Measurements from ENCODE around the gene MRPL30.
A peak's percentile ranks its signal among the peaks of the same experiment; 100 is the strongest.
"Not testable (repeated sequence)": the region's sequence is repeated elsewhere in the genome, so short reads cannot be mapped to it uniquely, and the experiment has no call there.

MRPL30 gene

DNA sequence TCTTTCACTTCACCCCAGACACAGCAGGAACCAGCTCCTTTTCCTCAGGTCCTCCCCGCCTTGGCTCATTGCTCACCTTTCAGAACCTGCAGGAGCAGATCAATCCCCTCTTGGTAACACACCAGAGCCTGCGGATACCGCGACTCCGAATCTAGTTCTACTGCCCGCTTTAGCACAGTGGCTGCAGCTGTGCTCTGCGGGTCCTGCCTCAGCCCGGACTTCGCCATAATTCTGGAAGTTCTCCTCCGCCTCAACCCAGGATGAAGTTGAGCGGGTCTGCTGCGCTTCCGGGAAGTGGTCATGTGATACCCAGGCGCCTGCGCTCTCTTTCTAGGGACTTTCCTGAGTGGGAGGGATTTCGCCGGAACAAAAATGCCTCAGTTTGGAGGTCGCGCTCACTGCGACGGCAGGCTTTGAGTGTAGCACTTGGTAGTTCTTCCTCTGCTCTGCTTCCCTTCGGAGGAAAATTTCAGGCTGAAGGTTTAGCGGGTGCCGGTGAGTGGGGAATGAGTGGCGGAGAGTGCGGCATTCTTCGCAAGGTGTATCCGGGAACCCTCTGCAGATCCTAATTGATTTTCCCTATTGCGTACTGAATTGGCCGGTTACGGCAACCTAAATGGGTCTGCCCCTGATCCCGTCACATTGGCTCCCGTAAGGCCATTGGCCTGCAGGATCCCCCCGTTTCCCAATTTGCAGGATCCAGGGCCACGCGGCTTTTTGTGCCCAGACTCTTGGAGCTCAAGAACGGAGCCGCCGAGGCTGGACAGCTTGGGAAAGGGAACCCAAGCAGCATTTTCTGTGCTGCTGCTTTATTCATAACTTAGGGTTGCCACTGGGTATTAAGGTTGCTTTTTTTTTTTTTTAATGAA lies at the start of gene MRPL30, which contains the start of gene MITD1:
MRPL30 (plus strand) TSS at position 430 of the 869 bp plus-strand sequence. CDS start 5,020 bp downstream, outside the sequence.
MITD1 (minus strand) TSS at position 304 of the 869 bp plus-strand sequence; CDS start at position 227, 77 bp downstream.
- peak; percentile 66 for FAIRE-seq

DNA sequence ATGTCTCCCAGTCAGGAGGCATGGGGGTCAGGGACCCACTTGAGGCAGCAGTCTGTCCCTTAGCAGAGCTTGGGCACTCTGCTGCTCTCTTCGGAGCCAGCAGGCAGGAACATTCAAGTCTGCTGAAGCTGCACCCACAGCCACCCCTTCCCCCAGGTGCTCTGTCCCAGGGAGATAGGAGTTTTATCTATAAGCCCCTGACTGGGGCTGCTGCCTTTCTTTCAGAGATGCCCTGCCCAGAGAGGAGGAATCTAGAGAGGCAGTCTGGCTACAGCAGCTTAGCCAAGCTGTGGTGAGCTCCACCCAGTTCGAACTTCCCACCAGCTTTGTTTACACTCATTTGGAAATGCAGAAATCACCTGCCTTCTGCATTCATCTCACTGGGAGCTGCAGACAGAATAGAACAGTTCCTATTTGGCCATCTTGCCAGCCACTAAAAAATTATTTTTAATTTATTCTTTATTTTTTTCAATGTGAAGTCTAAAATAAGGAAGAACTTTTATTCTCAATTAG lies 45.9 kb upstream of the MRPL30 start:
- FAIRE-seq, result not testable (repeated sequence)

DNA sequence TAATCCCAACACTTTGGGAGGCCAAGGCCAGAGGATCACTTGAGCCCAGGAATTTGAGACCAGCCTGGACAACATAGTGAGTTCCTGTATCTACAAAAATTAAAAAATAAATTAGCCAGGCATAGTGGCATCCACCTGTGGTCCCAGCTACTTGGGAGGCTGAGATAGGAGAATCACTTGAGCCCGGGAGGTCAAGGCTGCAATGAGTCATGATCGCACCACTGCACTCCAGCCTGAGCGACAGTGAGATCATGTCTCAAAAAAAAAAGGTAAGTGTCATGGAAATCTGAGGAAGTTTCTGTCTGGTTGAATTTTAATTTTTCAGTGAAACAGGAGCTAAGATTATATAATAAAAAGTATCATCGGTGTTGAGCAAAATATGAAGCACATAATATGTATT lies 42.0 kb upstream of the MRPL30 start:
- FAIRE-seq, result no peak

DNA sequence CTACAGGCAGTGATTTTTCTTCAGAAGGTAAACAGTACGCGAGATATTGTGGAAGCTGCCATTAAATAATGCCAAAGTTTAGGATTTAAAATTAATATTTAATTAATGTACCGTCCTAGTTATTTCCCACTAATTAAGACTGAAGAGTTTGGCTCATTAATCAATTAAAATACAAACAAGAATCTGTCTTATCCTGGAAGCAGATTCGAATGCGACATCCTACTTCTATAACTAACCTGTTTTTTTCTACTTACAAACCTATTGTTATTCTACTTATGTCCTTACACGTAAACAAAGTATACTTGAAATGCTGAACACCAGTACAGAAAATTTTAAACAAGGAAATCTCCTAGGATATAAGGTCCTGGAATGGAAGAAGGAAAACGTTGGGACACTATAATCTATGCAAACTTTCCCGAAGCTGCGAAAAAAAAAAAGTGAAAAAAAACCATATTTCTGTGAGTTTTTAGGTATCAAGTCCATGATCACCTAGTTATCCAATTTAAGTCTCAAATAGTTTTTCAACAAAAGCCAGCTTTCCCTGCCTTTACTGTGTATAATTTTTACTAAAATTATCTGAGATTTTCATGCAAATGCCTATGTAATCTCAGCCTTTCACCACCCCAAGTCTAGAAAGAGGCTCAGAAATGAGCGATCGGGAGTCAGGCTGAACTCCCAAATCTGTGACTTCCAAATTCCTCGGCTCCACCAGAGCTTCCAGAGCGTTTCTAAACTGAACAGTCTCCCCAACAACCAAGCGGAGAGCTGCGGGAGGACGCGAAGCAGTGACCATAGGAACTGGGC lies 40.7 kb upstream of the MRPL30 start:
- FAIRE-seq, result no peak

DNA sequence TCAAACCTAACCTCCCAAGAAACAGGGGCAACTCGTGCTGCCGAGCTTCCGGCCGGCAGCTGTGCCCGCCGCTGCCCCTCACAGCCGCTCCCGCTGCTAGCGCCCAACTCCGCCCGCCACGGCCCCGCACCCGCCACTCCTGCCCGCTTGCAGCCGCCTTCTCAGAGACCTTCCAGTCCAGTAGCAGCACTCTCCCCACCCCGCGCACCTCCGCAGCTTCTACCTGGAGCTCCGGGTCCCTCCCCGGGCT lies 40.2 kb upstream of the MRPL30 start:
- no peak for FAIRE-seq

DNA sequence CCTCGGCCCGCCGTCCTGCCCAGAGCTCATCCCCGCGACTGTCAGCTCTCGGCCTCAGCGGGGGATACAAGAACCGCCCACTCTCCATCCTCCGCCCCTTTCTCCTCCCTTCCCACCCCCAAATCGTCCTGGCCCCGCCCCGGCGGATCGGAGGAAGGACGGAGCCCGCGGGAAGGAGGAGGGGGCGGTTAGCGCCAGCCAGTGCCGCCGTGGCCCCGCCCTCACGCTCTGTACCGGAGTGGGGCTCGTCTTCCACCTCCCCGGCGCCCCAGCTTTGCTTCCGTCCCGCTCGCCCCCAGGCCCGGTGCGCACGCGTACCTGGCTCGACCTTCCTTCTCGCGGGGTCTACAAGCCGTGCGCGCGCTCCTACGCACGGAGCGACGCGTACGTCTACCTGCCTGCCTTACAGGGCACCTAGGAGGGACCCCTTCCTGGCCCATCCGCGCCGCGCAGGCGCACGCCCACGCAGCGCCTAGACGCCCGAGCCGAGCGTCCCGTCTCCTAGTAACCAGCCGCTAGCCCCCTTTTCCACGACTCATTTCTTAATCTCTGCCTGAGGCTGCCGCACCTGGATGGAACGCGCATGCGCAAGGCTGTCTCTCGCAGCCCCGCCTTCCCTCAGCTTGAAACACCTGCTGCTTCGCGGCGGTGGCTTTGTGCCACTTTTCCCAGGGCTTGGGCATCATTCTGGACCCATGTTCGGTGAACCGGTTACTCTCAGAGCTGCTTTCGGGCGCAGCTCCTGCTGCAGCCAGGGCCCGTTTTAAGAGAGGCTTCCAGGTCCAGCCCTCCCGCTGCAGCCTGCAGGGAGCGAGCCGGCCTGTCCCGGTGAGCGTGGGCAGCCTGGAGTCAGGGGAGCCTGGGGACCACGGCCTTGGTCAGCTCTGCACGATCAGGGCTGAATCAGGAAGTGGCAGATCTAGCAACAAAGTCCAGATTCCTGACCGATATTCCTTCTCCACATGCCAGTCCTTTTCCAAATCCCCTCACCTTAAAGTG lies 39.6 kb upstream of the MRPL30 start, which contains the start of gene C2orf15:
C2orf15 (plus strand) TSS at position 598 of the 999 bp plus-strand sequence. CDS start 8,852 bp downstream, outside the sequence.
- FAIRE-seq, result peak; percentile 92

DNA sequence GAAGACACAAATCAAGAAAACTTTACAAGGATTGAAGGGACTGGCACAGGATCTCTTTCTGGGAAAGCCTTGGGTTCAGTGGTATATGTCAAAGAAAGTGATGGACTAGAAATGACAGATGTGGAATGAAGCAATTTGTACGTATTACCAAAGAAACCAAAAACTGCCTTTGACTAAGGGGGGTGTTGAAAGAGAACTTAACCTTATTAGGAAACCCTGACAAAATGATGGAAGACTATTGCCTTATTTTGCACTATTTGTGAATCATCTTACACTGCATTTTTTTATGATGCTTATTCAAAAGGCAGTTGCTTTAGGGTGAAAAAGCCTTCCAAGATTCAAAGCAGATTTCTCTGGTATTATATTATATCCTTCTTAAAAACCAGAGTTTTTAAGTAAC lies 30.3 kb upstream of the MRPL30 start:
- FAIRE-seq, result no peak

DNA sequence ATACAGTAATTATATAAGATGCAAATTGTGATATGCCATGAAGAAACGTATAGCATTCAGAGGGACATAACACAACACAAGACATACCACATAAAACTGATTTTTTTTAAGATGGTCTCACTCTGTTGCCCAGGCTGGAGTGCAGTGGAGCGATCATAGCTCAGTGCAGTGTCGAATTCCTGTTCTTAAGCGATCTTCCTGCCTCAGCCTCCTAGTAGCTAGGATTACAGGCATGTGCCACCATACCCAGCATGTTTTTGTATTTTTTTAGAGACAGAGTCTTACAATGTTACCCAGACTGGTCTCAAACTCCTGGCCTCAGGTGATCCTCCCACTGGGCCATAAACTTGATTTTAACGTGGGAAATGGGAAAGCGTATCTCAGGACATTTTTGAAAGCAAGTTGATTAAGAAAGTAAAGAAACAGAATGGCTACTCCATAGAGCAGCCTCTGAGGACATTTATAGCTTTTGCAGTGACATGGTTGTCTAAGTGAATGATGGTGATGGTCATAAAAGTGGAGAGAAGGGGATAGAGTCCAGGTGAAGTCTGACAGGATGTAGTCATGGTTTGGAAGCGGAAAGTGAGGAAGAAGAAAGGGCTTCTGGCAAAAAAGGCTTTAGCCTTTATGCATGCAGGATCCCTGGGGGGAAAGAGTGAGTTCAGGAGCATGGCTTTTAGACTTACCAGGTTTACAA lies 28.6 kb upstream of the MRPL30 start:
- no peak for FAIRE-seq

DNA sequence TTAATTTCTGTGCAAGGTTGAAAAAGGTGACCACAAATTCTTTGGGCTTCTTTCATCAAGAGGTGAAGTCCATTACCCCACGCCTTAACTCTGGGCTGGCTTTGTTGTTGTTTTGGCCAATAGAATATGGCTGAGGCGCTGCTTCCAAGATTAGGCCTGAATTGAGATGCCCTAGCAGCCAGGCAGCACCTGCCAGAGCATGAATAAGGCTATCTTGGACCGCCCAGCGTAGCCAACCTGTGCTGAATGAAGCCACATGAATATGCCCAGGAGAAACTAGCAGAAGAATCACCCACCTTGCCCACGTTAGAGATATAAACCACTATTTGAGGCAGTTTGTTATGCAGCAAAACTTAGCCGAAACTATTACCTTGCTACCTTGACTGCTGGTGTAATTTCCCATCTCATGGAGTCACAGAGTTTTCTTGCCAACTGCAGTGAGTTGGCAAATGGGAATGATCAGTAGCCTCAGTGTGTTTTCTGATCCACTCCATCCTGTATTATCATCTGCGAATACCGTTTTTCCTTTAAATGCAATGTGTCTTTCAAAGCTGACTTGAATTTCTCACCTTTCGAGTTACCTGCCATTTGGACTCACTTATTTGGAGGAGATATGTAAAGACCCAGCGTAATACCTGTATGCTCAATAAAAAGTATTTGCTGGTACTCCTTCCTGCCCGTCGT lies 26.9 kb upstream of the MRPL30 start:
- no peak for FAIRE-seq

DNA sequence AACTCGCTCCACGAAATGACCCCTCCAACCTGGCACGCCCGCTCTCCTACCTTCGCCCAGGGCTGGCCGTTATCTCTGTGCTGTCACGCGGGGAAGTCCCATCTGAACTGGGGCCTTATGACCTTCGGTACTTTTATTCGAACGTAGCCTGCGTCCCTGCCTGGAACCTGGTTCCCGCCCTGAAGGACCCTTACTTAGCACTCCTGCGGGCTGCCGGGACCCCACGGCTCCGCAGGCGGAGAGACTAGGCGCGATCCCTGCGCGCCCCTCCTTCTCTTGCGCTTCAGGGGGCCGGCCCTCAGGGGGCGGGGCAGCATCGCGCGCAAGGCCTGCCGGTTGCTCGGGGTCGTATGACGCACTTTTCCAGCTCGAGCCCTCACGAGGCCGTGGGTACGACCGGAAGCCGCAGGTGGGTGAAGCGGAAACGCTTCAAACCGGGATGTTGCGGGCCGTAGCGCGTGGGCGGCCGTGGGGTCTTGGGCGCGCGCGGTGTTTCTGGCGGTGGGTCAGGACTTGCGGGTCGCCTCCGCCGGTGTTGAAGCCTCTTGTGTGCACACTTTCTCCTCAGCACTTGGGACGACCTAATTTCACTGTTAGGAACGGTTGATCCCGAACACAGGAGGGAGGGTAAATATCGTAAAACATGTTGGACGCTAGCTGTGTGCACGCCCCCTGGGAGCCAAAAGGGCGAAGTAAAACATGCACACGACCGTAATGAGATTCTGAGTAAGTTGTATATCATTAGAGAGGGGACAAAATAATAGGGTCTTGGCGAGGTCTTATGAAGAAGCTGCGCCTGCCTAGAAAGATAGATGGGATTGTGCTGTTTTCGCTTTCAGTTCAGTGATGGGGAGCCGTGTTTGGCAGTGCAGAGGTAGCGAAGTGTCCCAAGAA lies 26.1 kb upstream of the MRPL30 start, which contains the start of the genes LIPT1 and TSGA10:
LIPT1 (plus strand) TSS at position 325 of the 894 bp plus-strand sequence. CDS start 6,991 bp downstream, outside the sequence.
TSGA10 (minus strand) TSS at position 300 of the 894 bp plus-strand sequence. CDS start 45,503 bp downstream, outside the sequence.
- peak; percentile 8 for FAIRE-seq

DNA sequence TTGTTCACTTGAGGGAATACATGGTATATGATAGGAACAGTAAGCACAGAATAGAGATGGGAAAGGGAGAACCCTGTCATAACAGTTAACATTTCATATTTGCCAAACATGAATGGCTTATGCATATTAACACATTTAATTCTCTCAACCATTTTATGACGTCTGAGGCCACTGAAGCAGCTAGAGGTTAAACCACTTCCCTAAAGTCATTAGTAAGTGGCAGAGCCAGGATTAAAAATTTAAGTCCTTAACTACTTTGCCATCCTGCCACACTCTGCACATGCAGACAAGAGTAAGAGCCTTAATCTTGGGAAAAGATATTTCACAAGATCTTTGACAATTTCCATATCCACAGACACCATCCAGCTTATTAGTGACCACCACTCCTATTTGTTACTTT lies 24.1 kb upstream of the MRPL30 start:
- no peak for FAIRE-seq

DNA sequence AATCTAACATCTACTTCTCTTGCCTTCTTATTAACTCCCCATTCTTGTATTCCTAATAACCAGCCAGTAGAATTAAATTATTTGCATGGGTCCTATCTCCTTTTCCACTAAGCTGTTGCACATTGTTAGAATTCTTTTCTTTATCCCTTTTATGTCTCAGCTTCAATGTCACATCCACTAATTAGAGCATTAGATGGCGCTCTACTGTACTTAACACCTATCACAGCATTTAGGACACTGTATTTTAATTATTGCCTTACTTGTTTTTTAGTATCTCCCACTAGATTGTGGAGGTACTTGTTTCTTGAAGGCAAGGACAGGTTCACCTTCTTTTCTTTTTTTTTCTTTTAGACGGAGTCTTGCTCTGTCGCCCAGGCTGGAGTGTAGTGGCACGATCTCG lies 22.4 kb upstream of the MRPL30 start:
- FAIRE-seq, result no peak

DNA sequence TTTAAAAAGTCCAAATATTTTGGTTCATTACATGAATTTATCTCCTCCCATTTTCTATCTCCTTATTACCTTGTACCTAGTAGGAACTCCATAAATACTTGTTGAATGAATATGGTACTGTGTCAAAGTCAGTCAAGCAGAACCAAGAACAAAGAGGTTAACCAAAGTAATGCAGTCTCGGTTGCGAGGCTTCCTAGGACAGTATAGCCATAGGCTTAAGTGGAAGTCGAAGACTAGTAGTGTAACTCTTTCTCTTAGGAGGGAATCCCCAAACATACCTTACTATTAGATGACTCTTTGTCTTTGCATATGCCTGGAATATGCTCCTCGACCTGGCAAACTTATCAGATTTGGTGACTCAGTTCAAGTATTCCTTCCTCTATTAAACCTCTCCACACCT lies 21.4 kb upstream of the MRPL30 start:
- no peak for FAIRE-seq

DNA sequence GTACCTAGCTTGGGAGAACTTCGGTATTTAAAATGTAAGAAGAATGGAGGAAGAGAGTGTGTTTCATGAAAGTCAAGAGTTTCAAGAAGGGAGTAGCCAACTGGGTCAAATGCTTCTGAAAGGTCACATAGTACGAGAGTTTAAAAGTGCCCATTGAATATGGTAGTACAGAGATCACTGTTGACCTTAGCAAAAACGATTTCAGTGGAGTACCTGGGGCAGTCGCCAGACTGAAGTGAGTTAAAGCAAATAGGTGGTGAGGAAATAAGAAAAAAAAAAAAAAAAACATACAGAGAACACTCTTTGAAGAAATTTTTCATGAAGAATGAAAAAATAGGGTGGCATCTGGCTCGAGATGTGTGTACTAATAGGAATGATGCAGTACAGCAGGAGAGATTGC lies 14.8 kb upstream of the MRPL30 start:
- FAIRE-seq, result no peak

DNA sequence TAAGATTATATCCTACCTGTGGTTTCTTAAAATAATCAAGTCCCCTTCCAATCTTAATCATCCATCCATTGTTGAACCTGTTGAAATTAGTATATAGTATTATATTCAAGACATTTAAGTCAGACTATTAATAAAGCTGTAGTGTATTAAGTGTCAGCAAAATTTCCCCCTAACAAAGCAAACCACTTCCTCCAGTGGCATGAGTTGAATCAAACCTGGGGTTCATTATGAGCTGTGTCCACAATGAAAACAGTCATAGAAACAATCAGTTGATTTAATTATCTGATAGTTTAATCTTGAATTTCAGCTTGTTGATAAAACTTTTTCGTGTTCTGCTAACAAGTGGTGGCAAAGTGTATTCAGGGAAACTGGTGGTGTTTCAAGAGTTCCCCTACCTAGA lies 11.4 kb upstream of the MRPL30 start:
- FAIRE-seq, result no peak

DNA sequence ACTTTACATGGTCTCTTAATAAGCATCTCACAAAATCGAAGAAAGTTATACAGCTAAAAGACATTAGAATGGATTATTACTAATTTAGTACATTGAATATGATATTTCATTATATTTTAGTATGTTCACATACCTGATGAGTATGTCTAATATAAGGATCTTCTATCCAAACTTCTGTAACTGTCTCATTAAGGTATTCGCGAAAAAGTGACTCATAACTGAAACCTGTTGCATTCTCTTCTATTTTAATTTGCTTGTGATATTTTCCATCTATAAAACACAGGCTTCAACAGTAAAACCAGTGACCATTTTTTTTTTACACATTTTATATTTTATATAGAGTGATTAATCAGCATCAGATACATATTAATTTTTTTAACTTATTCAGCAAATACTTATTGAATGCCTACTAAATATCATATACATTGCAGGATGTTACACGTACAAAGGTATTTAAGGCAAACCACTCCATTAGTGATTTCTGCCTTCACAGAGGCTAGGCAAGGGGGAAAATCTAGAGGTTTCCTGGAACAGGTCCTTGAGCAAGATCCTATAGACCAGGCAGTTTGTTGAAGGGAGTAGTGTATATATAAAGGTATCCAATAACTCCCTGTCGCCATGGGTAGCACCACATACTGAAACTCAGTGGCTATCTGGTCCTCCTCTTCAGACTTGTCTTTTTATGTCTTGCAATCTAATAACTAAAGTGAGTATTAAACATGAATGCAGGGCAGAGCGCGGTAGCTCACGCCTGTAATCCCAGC lies 9.4 kb upstream of the MRPL30 start:
- FAIRE-seq, result peak; percentile 11

DNA sequence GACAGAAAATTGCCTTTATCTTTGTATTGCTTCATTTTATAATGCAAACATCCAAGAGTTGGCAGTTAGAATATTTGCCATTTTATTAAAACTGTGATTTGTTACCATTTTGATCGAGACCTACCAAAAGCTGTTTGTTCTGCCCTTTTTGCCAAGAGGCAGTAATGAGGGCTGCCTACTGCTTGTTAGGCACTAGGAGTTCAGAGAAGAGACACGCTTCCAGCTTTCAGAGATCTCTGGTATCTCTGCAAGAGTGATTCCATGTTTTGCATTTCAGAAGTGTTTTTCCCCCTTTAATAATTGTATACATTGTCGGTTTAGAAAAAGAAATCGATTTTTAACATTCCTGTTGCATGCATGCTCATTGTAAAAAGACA lies 628 bp downstream of the MRPL30 start:
- no peak for FAIRE-seq

DNA sequence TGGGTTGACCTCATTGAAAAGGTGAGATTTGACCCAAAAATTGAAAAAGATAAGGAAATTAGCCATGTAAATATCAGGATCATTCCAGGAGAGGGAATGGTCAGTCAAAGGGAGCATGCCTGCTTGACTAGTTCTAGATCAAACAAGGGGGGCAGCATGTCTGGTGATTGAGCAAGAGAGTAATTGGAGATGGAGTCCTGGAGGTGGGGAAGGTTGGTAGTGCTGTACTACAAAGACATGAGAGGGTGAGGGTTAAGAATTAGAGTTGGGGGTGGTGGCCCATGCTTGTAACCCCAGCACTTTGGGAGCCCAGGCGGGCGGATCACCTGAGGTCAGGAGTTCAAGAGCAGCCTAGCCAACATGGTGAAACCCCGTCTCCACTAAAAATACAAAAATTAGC lies 2.0 kb downstream of the MRPL30 start:
- no peak for FAIRE-seq

DNA sequence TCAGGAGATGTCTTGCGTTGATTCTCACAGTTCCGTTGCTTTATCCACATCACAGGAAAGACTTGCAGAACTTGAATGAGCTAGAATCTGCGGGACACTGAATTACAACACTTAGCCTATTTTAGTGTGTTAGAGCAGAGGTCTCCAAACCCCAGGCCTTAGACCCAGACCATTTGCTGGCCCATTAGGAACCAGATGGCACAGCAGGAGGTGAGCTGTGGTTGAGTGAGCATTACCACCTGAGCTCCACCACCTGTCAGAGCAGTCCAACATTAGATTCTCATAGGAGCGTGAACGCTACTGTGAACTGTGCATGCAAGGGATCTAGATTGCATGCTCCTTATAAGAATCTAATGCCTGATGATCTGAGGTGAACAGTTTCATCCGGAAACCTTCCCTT lies 3.8 kb downstream of the MRPL30 start:
- FAIRE-seq, result no peak
